Measurements from ENCODE around the gene THADA. TPM values are rescaled to one million over a fixed set of nuclear protein-coding genes. Genes with fewer than 3 reads are reported as not detected.
"Not testable (repeated sequence)": the region's sequence is repeated elsewhere in the genome, so short reads cannot be mapped to it uniquely, and the experiment has no call there.

THADA gene
- total and polyA plus RNA-seq, 5 experiments from 2014 or later: 9.2 to 40.3 (median 15.5) TPM

- H3K4me3 Mint-ChIP-seq, ATAC-seq, H3K27me3 Mint-ChIP-seq, DNase-seq, POLR2A ChIA-PET, H3K9me3 Mint-ChIP-seq: not testable (repeated sequence)
- Mint-ChIP-seq H3K4me1 (peaks cover 10 to 14% (median 12%) of the 10 kb centered on the region in 4 donors), H3K27ac (peak overlapping the region in 3 of 10 donors; percentile 12 to 56 (median 25)), H3K36me3 (peaks cover 5 to 63% (median 26%) of the 10 kb centered on the region in 3 donors)
Measured at GRCh38 chr2:43532572-43532971, 63.3 kb downstream of the THADA start.

DNA sequence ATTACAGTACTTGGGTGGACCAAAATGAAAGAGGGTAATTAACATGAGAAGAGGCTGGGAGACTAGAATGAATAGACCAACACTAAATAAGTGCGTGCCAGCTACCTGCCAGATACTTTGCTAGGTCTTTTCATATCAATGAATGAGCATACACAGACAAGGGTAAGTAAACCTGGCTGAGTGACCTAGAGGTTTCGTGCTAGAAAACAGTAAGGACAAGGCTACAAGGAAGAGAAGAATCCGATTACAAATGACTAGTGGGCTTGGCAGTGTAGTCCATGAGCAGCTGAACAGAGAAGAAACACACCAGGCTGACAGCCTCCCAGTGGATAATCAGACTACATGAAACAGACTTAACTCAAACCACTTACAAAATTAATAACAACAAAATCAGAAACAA is 64.6 kb downstream of the THADA start:
- Mint-ChIP-seq H3K36me3 (peaks cover 9 to 60% (median 33%) of the 10 kb centered on the region in 3 donors), H3K9me3 (peaks cover 0 to 5% (median 0%) of the 10 kb centered on the region in 9 donors), H3K4me3 (no peak overlapping the region), H3K4me1 (peaks cover 4 to 8% (median 6%) of the 10 kb centered on the region in 4 donors), H3K27me3 (no peaks in the 10 kb centered on the region), H3K27ac (peak overlapping the region in 1 of 10 donors; percentile 61)
- ATAC-seq (no peak), DNase-seq (no peak)
- POLR2A ChIA-PET: no interaction called here

DNA sequence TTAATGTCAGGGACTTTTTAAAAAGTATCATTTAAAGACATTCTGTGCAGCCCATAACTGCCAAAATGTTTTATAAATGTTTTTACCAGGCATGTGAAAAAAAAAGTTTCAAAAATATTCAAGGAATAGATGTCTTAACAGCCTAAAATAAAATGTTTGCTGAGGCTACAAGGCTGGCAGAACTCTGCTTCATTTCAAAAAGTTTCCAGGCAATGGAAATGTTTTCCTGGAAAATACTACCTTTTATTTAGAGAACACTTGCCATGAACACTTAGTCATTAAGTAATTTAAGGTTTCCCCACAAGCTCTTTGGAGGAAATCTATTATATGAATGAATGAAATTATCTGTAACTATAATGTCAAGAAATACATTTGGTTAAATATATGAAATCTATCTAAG is 68.8 kb downstream of the THADA start:
- Mint-ChIP-seq H3K9me3 (peaks cover 0 to 13% (median 4%) of the 10 kb centered on the region in 9 donors), H3K36me3 (peaks cover 21 to 55% (median 29%) of the 10 kb centered on the region in 3 donors), H3K4me3 (no peak overlapping the region), H3K4me1 (peaks cover 2 to 12% (median 11%) of the 10 kb centered on the region in 4 donors), H3K27ac (peak overlapping the region in 1 of 10 donors; percentile 43), H3K27me3 (no peaks in the 10 kb centered on the region)
- ATAC-seq: no peak
- DNase-seq: no peak
- POLR2A ChIA-PET: no interaction called here

DNA sequence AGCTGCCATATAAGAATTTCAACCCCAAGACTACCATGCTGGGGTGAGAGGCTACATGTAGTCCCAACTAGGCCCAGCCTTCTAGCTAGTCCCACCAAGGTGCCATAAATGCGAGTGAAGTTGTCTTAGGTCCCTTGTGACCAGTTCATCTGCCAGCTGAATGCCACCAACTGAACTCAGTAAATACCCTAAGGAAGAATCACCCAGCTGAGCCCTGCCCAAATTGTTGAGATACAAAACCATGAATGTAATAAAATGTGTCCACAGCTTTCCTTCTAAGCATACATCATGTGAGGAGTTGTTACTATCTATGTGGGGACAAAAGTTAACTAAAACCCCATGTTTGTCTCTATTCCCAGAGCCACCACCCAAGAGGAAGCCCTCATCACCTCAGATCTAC is 70.3 kb downstream of the THADA start:
- peaks cover 21 to 48% (median 29%) of the 10 kb centered on the region in 3 donors for H3K36me3 Mint-ChIP-seq
- POLR2A ChIA-PET: no interaction called here
- DNase-seq (no peak), ATAC-seq (no peak)
- no peak overlapping the region for H3K4me3 Mint-ChIP-seq
- H3K27ac Mint-ChIP-seq: peak overlapping the region in 1 of 10 donors; percentile 10
- no peaks in the 10 kb centered on the region for H3K27me3 Mint-ChIP-seq
- peaks cover 0 to 9% (median 7%) of the 10 kb centered on the region in 4 donors for H3K4me1 Mint-ChIP-seq
- peaks cover 0 to 13% (median 4%) of the 10 kb centered on the region in 9 donors for H3K9me3 Mint-ChIP-seq

DNA sequence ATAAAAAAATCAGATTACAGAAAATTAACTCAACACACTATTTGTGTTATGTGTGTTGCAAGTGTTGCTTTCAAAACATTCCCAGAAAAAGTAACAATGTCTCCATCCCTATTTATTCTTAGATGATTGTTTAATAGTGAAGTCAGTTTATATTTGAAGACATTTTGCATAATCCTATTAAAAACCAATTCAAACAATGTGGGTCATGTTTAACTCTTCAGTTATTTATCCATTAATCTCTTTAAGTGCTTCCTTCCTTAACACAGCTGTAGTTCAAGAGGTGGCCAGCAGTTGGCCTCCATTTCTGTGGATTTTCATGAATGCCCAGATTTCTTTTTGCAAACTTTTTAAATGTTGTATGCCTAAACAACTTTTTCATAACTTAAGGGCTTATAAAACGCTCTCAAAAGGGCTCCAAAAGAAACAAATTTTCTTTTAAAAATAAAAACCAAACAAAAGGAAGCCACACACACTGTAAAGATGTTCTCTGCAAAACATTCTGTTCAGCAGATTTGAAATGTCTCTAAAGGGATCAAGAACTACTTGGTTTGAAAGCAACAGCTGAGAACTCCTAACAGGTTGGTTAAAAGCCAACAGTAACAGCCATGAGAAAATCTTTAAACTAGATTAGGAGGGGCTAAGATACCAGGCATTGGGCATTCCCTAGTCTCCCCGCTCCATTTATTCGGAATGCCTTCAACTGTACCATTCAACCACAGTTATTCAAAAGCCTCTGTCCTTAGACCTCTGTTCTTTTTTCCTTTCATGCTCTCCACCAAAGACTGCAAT is 71.5 kb downstream of the THADA start:
- POLR2A ChIA-PET: no interaction called here

DNA sequence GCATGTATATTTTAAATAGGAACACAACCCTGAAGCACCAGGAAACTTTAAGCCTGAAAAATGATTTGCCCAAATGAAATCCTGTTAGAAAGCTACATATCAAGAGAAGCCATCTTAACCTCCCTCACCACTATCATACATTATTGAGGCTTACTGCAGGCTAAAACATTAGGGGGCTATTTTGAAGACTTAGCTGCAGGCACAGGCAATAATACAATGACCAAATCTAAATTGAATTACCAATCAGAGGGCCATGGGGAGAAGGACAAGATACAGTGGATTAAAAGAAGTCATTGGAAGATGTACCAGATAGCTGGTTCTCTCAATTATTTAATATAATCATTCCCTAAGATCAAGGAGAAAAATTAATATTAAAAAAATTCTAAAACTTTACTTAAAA is 73.7 kb downstream of the THADA start:
- Mint-ChIP-seq H3K4me3 (no peak overlapping the region), H3K4me1 (peaks cover 13 to 23% (median 18%) of the 10 kb centered on the region in 4 donors), H3K27ac (peak overlapping the region in 1 of 10 donors; percentile 39), H3K9me3 (peaks cover 0 to 13% (median 4%) of the 10 kb centered on the region in 9 donors), H3K36me3 (peaks cover 21 to 42% (median 28%) of the 10 kb centered on the region in 3 donors), H3K27me3 (no peaks in the 10 kb centered on the region)
- POLR2A ChIA-PET: no interaction called here
- ATAC-seq (no peak), DNase-seq (no peak)

More for the DNA sequence above, 71.5 kb downstream of the THADA start:
- Mint-ChIP-seq H3K27me3 (no peaks in the 10 kb centered on the region), H3K4me3 (no peak overlapping the region), H3K9me3 (peaks cover 0 to 13% (median 4%) of the 10 kb centered on the region in 9 donors), H3K27ac (peak overlapping the region in 3 of 10 donors; percentile 10 to 41 (median 20)), H3K36me3 (peaks cover 21 to 46% (median 29%) of the 10 kb centered on the region in 3 donors), H3K4me1 (peaks cover 6 to 15% (median 8%) of the 10 kb centered on the region in 4 donors)
- DNase-seq: no peak
- ATAC-seq: no peak

DNA sequence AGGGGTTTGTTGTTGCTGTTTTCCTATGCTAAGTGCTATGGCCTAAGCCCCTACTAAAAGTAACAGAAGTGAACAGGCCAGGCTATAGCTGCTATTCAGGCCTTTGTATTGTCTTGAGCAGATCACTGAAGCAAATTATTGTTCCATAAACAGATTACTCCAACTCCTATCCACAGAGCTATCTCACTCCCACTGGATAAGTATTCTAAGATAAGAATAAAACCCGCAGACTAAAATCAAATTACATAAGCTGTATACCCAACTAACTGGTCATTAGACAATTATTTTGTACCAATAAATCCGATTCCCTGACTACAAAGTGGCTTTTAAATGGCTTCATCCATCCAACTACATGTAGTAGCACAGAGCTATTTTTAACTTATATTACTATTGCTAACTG is 74.3 kb downstream of the THADA start:
- DNase-seq (no peak), ATAC-seq (no peak)
- Mint-ChIP-seq H3K27me3 (no peaks in the 10 kb centered on the region), H3K4me1 (peaks cover 13 to 23% (median 18%) of the 10 kb centered on the region in 4 donors), H3K4me3 (no peak overlapping the region), H3K36me3 (peaks cover 19 to 37% (median 22%) of the 10 kb centered on the region in 3 donors), H3K9me3 (peaks cover 0 to 12% (median 3%) of the 10 kb centered on the region in 9 donors), H3K27ac (peak overlapping the region in 1 of 10 donors; percentile 48)
- POLR2A ChIA-PET: no interaction called here

DNA sequence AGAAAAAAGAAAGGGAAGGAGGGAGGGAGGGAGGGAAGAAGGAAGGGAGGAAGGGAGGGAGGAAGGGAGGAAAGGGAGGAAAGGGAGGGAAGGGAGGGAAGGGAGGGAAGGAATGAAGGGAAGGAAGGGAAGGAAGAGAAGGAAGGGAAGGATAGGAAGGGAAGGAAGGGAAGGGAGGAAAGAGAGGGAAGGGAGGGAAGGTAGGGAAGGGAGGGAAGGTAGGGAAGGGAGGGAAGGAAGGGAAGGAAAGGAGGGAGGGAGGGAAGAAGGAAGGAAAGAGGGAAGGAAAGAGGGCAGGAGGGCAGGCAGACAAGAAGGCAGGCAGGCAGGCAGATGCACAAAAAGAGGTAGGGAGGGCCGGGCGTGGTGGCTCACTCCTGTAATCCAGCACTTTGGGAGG is 74.9 kb downstream of the THADA start:
- ATAC-seq (no peak), DNase-seq (no peak)
- H3K4me3 Mint-ChIP-seq: no peak overlapping the region
- H3K27me3 Mint-ChIP-seq: no peaks in the 10 kb centered on the region
- no peak overlapping the region for H3K27ac Mint-ChIP-seq
- POLR2A ChIA-PET: no interaction called here
- H3K9me3 Mint-ChIP-seq: peaks cover 0 to 5% (median 0%) of the 10 kb centered on the region in 9 donors
- peaks cover 16 to 29% (median 21%) of the 10 kb centered on the region in 4 donors for H3K4me1 Mint-ChIP-seq
- peaks cover 13 to 30% (median 15%) of the 10 kb centered on the region in 3 donors for H3K36me3 Mint-ChIP-seq

DNA sequence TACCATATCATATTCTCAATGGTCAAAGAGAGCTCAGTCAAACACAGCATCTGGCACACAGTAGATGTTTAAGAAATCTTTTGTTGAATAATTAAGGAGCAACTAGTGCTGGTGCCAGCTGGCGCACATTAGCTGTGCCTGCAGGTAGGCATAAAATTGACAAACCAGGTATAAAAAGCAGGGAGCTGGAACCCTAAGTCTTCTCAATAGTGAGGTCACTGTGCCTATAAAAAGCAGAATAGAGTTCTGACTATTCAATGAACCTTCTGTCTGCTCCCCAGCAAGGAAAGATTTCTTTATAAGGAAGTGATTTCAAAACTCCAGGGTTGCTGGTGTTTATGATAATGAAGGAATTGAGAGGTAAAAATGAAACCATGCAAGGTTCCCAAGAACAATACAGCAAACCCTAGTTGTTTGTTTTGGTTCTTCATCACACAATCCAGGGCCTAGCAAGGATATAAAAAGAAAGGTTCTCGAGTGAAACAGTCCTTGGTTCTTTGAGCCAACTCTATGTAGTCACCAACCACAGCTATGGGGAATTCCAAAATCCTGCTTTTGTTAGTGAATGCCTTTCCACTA is 76.1 kb downstream of the THADA start:
- Mint-ChIP-seq H3K27me3 (no peaks in the 10 kb centered on the region), H3K36me3 (peaks cover under 1 to 19% (median 6%) of the 10 kb centered on the region in 3 donors), H3K4me3 (no peak overlapping the region), H3K4me1 (peaks cover 16 to 30% (median 23%) of the 10 kb centered on the region in 4 donors), H3K9me3 (no peaks in the 10 kb centered on the region), H3K27ac (peak overlapping the region in 5 of 10 donors; percentile 32 to 61 (median 52))
- POLR2A ChIA-PET: no interaction called here
- ATAC-seq (no peak), DNase-seq (no peak)

DNA sequence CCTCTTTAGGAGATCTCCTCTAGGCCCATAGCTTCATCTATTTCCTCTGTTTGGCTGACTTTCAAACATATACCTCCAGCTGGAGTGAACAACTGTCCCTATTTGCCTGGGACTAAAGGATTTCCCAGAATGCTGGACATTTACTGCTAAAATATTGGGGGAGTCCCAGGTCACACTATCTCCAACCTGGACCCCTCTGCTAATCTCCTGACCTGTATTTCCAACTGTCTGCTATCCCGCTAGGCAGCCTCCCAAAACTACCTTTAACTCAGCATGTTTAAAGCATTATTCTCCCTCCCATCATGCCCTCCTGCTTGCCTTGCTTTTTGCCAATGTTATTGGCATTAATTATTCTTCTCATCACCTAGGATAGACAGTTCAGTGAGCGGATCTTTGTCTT is 77.1 kb downstream of the THADA start:
- DNase-seq (no peak), ATAC-seq (no peak)
- peaks cover 0 to 17% (median 5%) of the 10 kb centered on the region in 3 donors for H3K36me3 Mint-ChIP-seq
- peaks cover 13 to 30% (median 23%) of the 10 kb centered on the region in 4 donors for H3K4me1 Mint-ChIP-seq
- H3K27ac Mint-ChIP-seq: peak overlapping the region in 8 of 10 donors; percentile 7 to 80 (median 22)
- H3K9me3 Mint-ChIP-seq: no peaks in the 10 kb centered on the region
- H3K27me3 Mint-ChIP-seq: no peaks in the 10 kb centered on the region
- POLR2A ChIA-PET: no interaction called here
- H3K4me3 Mint-ChIP-seq: no peak overlapping the region

- H3K27me3 Mint-ChIP-seq: no peaks in the 10 kb centered on the region
- H3K9me3 Mint-ChIP-seq: no peaks in the 10 kb centered on the region
- peaks cover 0 to 17% (median 6%) of the 10 kb centered on the region in 3 donors for H3K36me3 Mint-ChIP-seq
- POLR2A ChIA-PET: no interaction called here
- ATAC-seq (no peak), DNase-seq (no peak)
- peak overlapping the region in 5 of 10 donors; percentile 15 to 64 (median 45) for H3K27ac Mint-ChIP-seq
- H3K4me3 Mint-ChIP-seq: no peak overlapping the region
- H3K4me1 Mint-ChIP-seq: peaks cover 13 to 30% (median 23%) of the 10 kb centered on the region in 4 donors
Measured at GRCh38 chr2:43518181-43518580, 77.7 kb downstream of the THADA start.

DNA sequence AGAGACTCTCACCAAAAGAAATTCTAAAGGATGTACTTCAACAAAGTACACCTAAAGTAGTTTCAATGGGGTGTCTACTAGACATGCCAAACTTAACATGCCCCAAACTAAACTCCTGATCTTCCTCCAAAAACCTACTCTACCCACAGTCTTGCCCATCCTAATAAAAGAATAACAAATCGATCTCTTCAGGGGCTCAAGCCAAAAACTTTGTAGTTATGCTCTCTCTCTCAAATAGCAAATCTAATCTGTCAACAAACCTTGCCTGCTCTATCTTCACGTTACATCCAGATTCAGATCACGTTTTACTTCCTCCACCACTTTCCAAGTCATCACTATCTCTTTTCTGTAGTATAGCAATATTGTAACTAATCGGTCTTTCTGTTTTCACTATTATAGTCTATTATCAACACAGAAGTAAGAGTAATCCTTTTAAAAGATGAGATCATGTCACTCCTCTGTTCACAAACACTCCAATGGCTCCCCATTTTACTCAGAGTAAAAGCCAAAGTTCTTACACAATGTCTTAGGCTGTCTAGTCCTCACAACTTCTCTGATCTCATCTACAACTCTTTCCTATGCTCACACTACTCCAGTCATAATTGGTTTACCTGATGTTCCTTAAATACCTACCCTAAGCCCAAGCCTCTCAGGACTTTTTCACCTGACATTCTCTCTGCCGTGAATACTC is 79.9 kb downstream of the THADA start:
- no peaks in the 10 kb centered on the region for H3K27me3 Mint-ChIP-seq
- peaks cover 0 to 34% (median 14%) of the 10 kb centered on the region in 3 donors for H3K36me3 Mint-ChIP-seq
- ATAC-seq (no peak), DNase-seq (no peak)
- peak overlapping the region in 5 of 10 donors; percentile 0 to 56 (median 5) for H3K27ac Mint-ChIP-seq
- H3K9me3 Mint-ChIP-seq: no peaks in the 10 kb centered on the region
- peaks cover 13 to 33% (median 19%) of the 10 kb centered on the region in 4 donors for H3K4me1 Mint-ChIP-seq
- POLR2A ChIA-PET: no interaction called here
- no peak overlapping the region for H3K4me3 Mint-ChIP-seq

All from naive thymus-derived CD8-positive, alpha-beta T cell (primary cell).